H9 (cell line): Measurements from ENCODE around the gene HCN2. TPM values are rescaled to one million over a fixed set of nuclear protein-coding genes. Genes with fewer than 3 reads are reported as not detected.

Experiments used
- DNase-seq: peaks from one replicate; pipeline ENCODE4 v3.0.0-alpha.2; 2017
- H2AFZ ChIP-seq: one replicate; pipeline ENCODE4 v1.6.1; 2013; ENCODE audit warnings: mild to moderate bottlenecking, low read length, control low read depth, moderate library complexity
- H2AK5ac ChIP-seq: 2 replicates; pipeline ENCODE4 v1.6.1; 2013; ENCODE audit warnings: low read length, control low read depth, mixed read lengths; ENCODE audit not compliant: insufficient read length
- H2BK120ac ChIP-seq: one replicate; pipeline ENCODE4 v1.6.1; 2013; ENCODE audit warnings: low read depth, mild to moderate bottlenecking, low read length, control low read depth, inconsistent platforms; ENCODE audit not compliant: poor library complexity, severe bottlenecking
- H2BK12ac ChIP-seq: 2 replicates; pipeline ENCODE4 v1.6.1; 2013; ENCODE audit warnings: low read length, control low read depth, mixed read lengths, low read depth; ENCODE audit not compliant: insufficient read length
- H2BK15ac ChIP-seq: 2 replicates; pipeline ENCODE4 v1.6.1; 2013; ENCODE audit warnings: low read depth, low read length, control low read depth
- H2BK20ac ChIP-seq: one replicate; pipeline ENCODE4 v1.6.1; 2013; ENCODE audit warnings: low read depth, mild to moderate bottlenecking, low read length, control low read depth, inconsistent platforms; ENCODE audit not compliant: poor library complexity, severe bottlenecking
- H2BK5ac ChIP-seq: 2 replicates; pipeline ENCODE4 v1.6.1; 2013; ENCODE audit warnings: low read length, control low read depth, mixed read lengths; ENCODE audit not compliant: insufficient read length
- H3K14ac ChIP-seq: 2 replicates; pipeline ENCODE4 v1.6.1; 2013; ENCODE audit warnings: low read length, control low read depth; ENCODE audit not compliant: insufficient read depth
- H3K18ac ChIP-seq: 2 replicates; pipeline ENCODE4 v1.6.1; 2013; ENCODE audit warnings: low read depth, mild to moderate bottlenecking, mixed read lengths, low read length, control low read depth; ENCODE audit not compliant: insufficient read length
- H3K23ac ChIP-seq: 2 replicates; pipeline ENCODE4 v1.6.1; 2013; ENCODE audit warnings: low read length, control low read depth, mixed read lengths, low read depth; ENCODE audit not compliant: insufficient read length
- H3K23me2 ChIP-seq: 2 replicates; pipeline ENCODE4 v1.6.1; 2013; ENCODE audit warnings: low read depth, mild to moderate bottlenecking, mixed read lengths, low read length, control low read depth; ENCODE audit not compliant: insufficient read length, poor library complexity, severe bottlenecking
- H3K27ac ChIP-seq: 2 replicates; pipeline ENCODE4 v1.5.1; 2013; ENCODE audit warnings: low read length, control low read depth, mixed read lengths, low read depth; ENCODE audit not compliant: insufficient read length
- H3K27me3 ChIP-seq: 2 replicates; pipeline ENCODE4 v1.6.1; 2013; ENCODE audit warnings: low read length, control low read depth, inconsistent platforms; ENCODE audit not compliant: insufficient read depth
- H3K4ac ChIP-seq: 2 replicates; pipeline ENCODE4 v1.6.1; 2013; ENCODE audit warnings: low read depth, mild to moderate bottlenecking, control low read depth, inconsistent platforms, low read length, moderate library complexity
- H3K4me1 ChIP-seq: 2 replicates; pipeline ENCODE4 v1.6.1; 2013; ENCODE audit warnings: low read length, control low read depth, inconsistent platforms; ENCODE audit not compliant: insufficient read depth
- H3K4me2 ChIP-seq: 2 replicates; pipeline ENCODE4 v1.6.1; 2013; ENCODE audit warnings: low read length, control low read depth, mixed read lengths; ENCODE audit not compliant: insufficient read length, insufficient read depth
- H3K56ac ChIP-seq: 2 replicates; pipeline ENCODE4 v1.6.1; 2013; ENCODE audit warnings: low read depth, mild to moderate bottlenecking, mixed read lengths, low read length, control low read depth; ENCODE audit not compliant: insufficient read length
- H3K79me1 ChIP-seq: 2 replicates; pipeline ENCODE4 v1.6.1; 2013; ENCODE audit warnings: low read depth, mild to moderate bottlenecking, moderate library complexity, low read length, control low read depth, inconsistent platforms; ENCODE audit not compliant: insufficient read depth, poor library complexity, severe bottlenecking
- H3K79me2 ChIP-seq: 2 replicates; pipeline ENCODE4 v1.6.1; 2013; ENCODE audit warnings: low read length, control low read depth, inconsistent platforms; ENCODE audit not compliant: insufficient read depth
- H3K9ac ChIP-seq: 2 replicates; pipeline ENCODE4 v1.6.1; 2013; ENCODE audit warnings: low read length, control low read depth, mixed read lengths; ENCODE audit not compliant: insufficient read length; ENCODE audit errors: extremely low read depth
- H3K9me3 ChIP-seq: one replicate; pipeline ENCODE4 v1.6.1; 2013; ENCODE audit warnings: low read depth, low read length, inconsistent platforms; ENCODE audit not compliant: control insufficient read depth
- H3T11ph ChIP-seq: one replicate; pipeline ENCODE4 v1.6.1; 2013; ENCODE audit warnings: mild to moderate bottlenecking, low read length, control low read depth, inconsistent platforms
- H4K20me1 ChIP-seq: one replicate; pipeline ENCODE4 v1.6.1; 2013; ENCODE audit not compliant: control insufficient read depth, insufficient read length, insufficient read depth
- H4K5ac ChIP-seq: 2 replicates; pipeline ENCODE4 v1.6.1; 2013; ENCODE audit warnings: low read depth, mild to moderate bottlenecking, mixed read lengths, low read length, control low read depth; ENCODE audit not compliant: insufficient read length
- H4K8ac ChIP-seq: replicated peaks from 2 replicates; pipeline ENCODE4 v1.6.1; 2013; ENCODE audit warnings: low read length, control low read depth, mixed read lengths, low read depth; ENCODE audit not compliant: insufficient read length
- H4K91ac ChIP-seq: 2 replicates; pipeline ENCODE4 v1.6.1; 2013; ENCODE audit warnings: low read depth, mild to moderate bottlenecking, moderate library complexity, mixed read lengths, low read length, control low read depth; ENCODE audit not compliant: insufficient read length
- H3K27ac Mint-ChIP-seq, 3 experiments: 2 replicates in 2 of 3; 3 replicates in 1 of 3; pipeline ENCODE4 v1.8.0; 2020 to 2021; ENCODE audit warnings: mixed read lengths in 3 of 3, mild to moderate bottlenecking in 1 of 3, moderate library complexity in 1 of 3
- H3K27me3 Mint-ChIP-seq: 2 replicates; pipeline ENCODE4 v1.8.0; 2021; ENCODE audit warnings: low read depth, mild to moderate bottlenecking, moderate library complexity, mixed read lengths
- H3K36me3 Mint-ChIP-seq, 3 experiments: 2 replicates in 2 of 3; 3 replicates in 1 of 3; pipeline ENCODE4 v1.8.0; 2020 to 2021; ENCODE audit warnings: low read depth in 3 of 3, mixed read lengths in 3 of 3; ENCODE audit not compliant: insufficient read depth in 1 of 3
- H3K4me1 Mint-ChIP-seq, 2 experiments: 2 replicates each; pipeline ENCODE4 v1.8.0; 2020; ENCODE audit warnings: mixed read lengths in 2 of 2
- H3K4me3 Mint-ChIP-seq, 2 experiments: 2 replicates in 1 of 2; 3 replicates in 1 of 2; pipeline ENCODE4 v1.8.0; 2020 to 2021; ENCODE audit warnings: mild to moderate bottlenecking in 2 of 2, mixed read lengths in 2 of 2, moderate library complexity in 1 of 2
- H3K9me3 Mint-ChIP-seq, 2 experiments: 2 replicates in 1 of 2; 3 replicates in 1 of 2; pipeline ENCODE4 v1.8.0; 2020; ENCODE audit warnings: mild to moderate bottlenecking in 2 of 2, mixed read lengths in 2 of 2, moderate library complexity in 1 of 2
- CTCF ChIP-seq: fragments of 200-600 bp; sonication (generic); conservative IDR thresholded peaks from 3 replicates; pipeline ENCODE4 v1.8.0; 2021; ENCODE audit warnings: antibody characterized with exemption, mild to moderate bottlenecking
- WGBS: extraction: QIAGEN DNeasy Blood & Tissue Kit; methylation state at CpG from one replicate; pipeline ENCODE4 v1.1.7; 2013; ENCODE audit warnings: missing lambda C conversion rate, low lambda C conversion rate, mixed read lengths; ENCODE audit not compliant: insufficient read length; ENCODE audit errors: extremely low coverage; 5-methylcytosine and 5-hydroxymethylcytosine counted together
- total RNA-seq: library from RNA; stranded (reverse); gene quantifications from 2 replicates; pipeline ENCODE4 v1.2.1, GENCODE V29; 2021

The HCN2 gene
- total RNA-seq, 1 experiment from 2014 or later, result 3.7 TPM

GRCh38 chr19:657611-658010, 67.9 kb downstream of the HCN2 start:
- H3K4me3 Mint-ChIP-seq, result no peak overlapping the region
- H3K27me3 Mint-ChIP-seq, result no peaks in the 10 kb centered on the region; the same call in 1 of the 2 replicates
- Histone ChIP-seq H2BK20ac (no peak overlapping the region), H2BK5ac (no peak overlapping the region), H3K9me3 (no peaks in the 10 kb centered on the region), H3K79me2 (peaks cover 82% of the 10 kb centered on the region), H3T11ph (no peak overlapping the region), H2BK15ac (no peak overlapping the region), H4K91ac (no peak overlapping the region), H3K56ac (no peak overlapping the region), H2BK12ac (no peak overlapping the region), H4K20me1 (peaks cover 15% of the 10 kb centered on the region), H2AK5ac (no peak overlapping the region), H2BK120ac (no peak overlapping the region), H3K14ac (no peak overlapping the region), H4K5ac (no peak overlapping the region), H3K79me1 (peaks cover 7% of the 10 kb centered on the region), H3K23ac (no peak overlapping the region), H3K23me2 (peaks cover 4% of the 10 kb centered on the region), H3K4me1 (no peaks in the 10 kb centered on the region; the same call in 1 of the 2 replicates), H3K9ac (no peak overlapping the region), H3K27me3 (no peaks in the 10 kb centered on the region), H4K8ac (no peak overlapping the region), H2AFZ (no peak overlapping the region), H3K4me2 (no peak overlapping the region), H3K27ac (no peak overlapping the region), H3K18ac (no peak overlapping the region), H3K4ac (no peak overlapping the region)
- no peak for TF ChIP-seq CTCF
- H3K4me1 Mint-ChIP-seq, result peaks cover 13 to 18% of the 10 kb centered on the region in 2 experiments
- no peaks in the 10 kb centered on the region; a peak in 2 of 5 replicates for H3K9me3 Mint-ChIP-seq
- no CpG with 5 or more reads among the region's 19 CpGs for WGBS
- no peak for DNase-seq
- peak overlapping the region; percentile 16 to 94 (median 44); a peak in 3 of 7 replicates for H3K27ac Mint-ChIP-seq
- peaks cover 3 to 16% (median 10%) of the 10 kb centered on the region in 3 experiments; a peak in 6 of 7 replicates for H3K36me3 Mint-ChIP-seq
